ENCODE measurements around the gene GALK1. TPM values are rescaled to one million over a fixed set of nuclear protein-coding genes. Genes with fewer than 3 reads are reported as not detected.

GALK1 gene
- total and polyA plus RNA-seq, 2 of the 13 experiments (the other 11 are each of a cell fraction or from before 2014, with no cell fraction given) = 59.9 to 93.6 TPM

GRCh38 chr17:75739801-75740200, 25.2 kb downstream of the GALK1 start (continued):
- TF ChIP-seq CEBPB (IDR thresholded peaks at IDR 0.05; ENCODE audit: borderline replicate concordance, low read depth, low read length) (no peak), THRA (CRISPR knock-in tag; IDR thresholded peaks at IDR 0.05; ENCODE audit: borderline replicate concordance) (no peak), ZNF589 (CRISPR knock-in tag; conservative IDR thresholded peaks at IDR 0.05) (0 out of 2 replicates have a peak, but pooled peaks have one; percentile 43), TRAFD1 (CRISPR knock-in tag; IDR thresholded peaks at IDR 0.05; ENCODE audit: borderline replicate concordance) (no peak), ZNF354B (CRISPR knock-in tag; IDR thresholded peaks at IDR 0.05) (no peak), ZBTB33 (CRISPR knock-in tag; IDR thresholded peaks at IDR 0.05) (peak; percentile 86), RCOR2 (CRISPR knock-in tag; IDR thresholded peaks at IDR 0.05) (no peak), GMEB1 (CRISPR knock-in tag; IDR thresholded peaks at IDR 0.05; ENCODE audit: borderline replicate concordance) (no peak), DZIP1 (CRISPR knock-in tag; IDR thresholded peaks at IDR 0.05) (0 out of 2 replicates have a peak, but pooled peaks have one; percentile 48), ZMAT3 (CRISPR knock-in tag; conservative IDR thresholded peaks at IDR 0.05) (no peak), TEAD3 (CRISPR knock-in tag; optimal IDR thresholded peaks at IDR 0.05; ENCODE audit: borderline replicate concordance) (no peak)

All from HepG2 (cell line).